ENCODE measurements around the gene SH2B2. TPM values are rescaled to one million over a fixed set of nuclear protein-coding genes. Genes with fewer than 3 reads are reported as not detected.

Gene SH2B2
- total and polyA plus RNA-seq, 2 experiments from 2014 or later = 5.6 to 21.9 TPM

- Histone ChIP-seq H3K27me3 (ENCODE audit: insufficient read depth) (no peaks in the 10 kb centered on the region), H3K79me2 (replicated peaks; ENCODE audit: insufficient read depth) (no peaks in the 10 kb centered on the region), H3K36me3 (ENCODE audit: insufficient read depth) (no peaks in the 10 kb centered on the region), H4K20me1 (replicated peaks; ENCODE audit: insufficient read depth) (peaks cover 3% of the 10 kb centered on the region; the same call in 1 of the 2 replicates), H2AFZ (no peak overlapping the region), H3K4me3 (0 out of 2 replicates have a peak overlapping the region, but pooled peaks have one; percentile 10), H3K27ac (ENCODE audit: low read depth) (0 out of 2 replicates have a peak overlapping the region, but pooled peaks have one; percentile 72), H3K4me2 (peak overlapping the region; percentile 70), H3F3A (replicated peaks; ENCODE audit: low read depth) (0 out of 2 replicates have a peak, but pooled peaks cover 5% of the 10 kb centered on the region), H3K9me2 (ENCODE audit: insufficient read depth) (no peaks in the 10 kb centered on the region), H3K4me1 (ENCODE audit: insufficient read depth) (peaks cover 11% of the 10 kb centered on the region; the same call in 1 of the 2 replicates)
- H3K4me1 Mint-ChIP-seq = peaks cover 10% of the 10 kb centered on the region
- DNase-seq (ENCODE audit: low spot score) (peak; percentile 80), ATAC-seq (peak; percentile 90)
- TF ChIP-seq EZH2 (IDR thresholded peaks at IDR 0.05; ENCODE audit: low read depth, unreplicated experiment) (no peak), ETS1 (IDR thresholded peaks at IDR 0.05) (no peak), POLR2AphosphoS5 (IDR thresholded peaks at IDR 0.05; ENCODE audit: low read depth) (no peak), STAT1 (IDR thresholded peaks at IDR 0.05; ENCODE audit: unreplicated experiment) (no peak), ZNF331 (CRISPR knock-in tag; IDR thresholded peaks at IDR 0.05; ENCODE audit: low read depth) (no peak), CTCF (conservative IDR thresholded peaks at IDR 0.05; ENCODE audit: low read depth in 2 of 2) (no peak), CREB1 (CRISPR knock-in tag; IDR thresholded peaks at IDR 0.05; ENCODE audit: low read depth) (no peak), NANOG (IDR thresholded peaks at IDR 0.05; ENCODE audit: borderline replicate concordance) (no peak), REST (IDR thresholded peaks at IDR 0.05; ENCODE audit: unreplicated experiment) (no peak), ZNF462 (CRISPR knock-in tag; IDR thresholded peaks at IDR 0.05) (no peak), ZNF114 (CRISPR knock-in tag; IDR thresholded peaks at IDR 0.05) (no peak), EZH2phosphoT487 (IDR thresholded peaks at IDR 0.05; ENCODE audit: unreplicated experiment) (no peak), JUNB (IDR thresholded peaks at IDR 0.05; ENCODE audit: unreplicated experiment) (no peak)
- H3K9me3 Mint-ChIP-seq = no peaks in the 10 kb centered on the region
- no peak overlapping the region for H3K4me3 Mint-ChIP-seq
- H3K27ac Mint-ChIP-seq = no peak overlapping the region; the same call in none of the 2 replicates
- H3K27me3 Mint-ChIP-seq (ENCODE audit: insufficient read depth, low read depth, poor library complexity) = peaks cover 8% of the 10 kb centered on the region
- H3K36me3 Mint-ChIP-seq (ENCODE audit: low read depth) = peaks cover 7% of the 10 kb centered on the region; the same call in 1 of the 3 replicates
These were observed 20.4 kb downstream of the SH2B2 start for GRCh38 chr7:102306916-102307677.

Data from GM23338 (cell line).